NT2/D1 (cell line): ENCODE measurements around the gene IL6ST.
"Not testable (repeated sequence)": the region's sequence is repeated elsewhere in the genome, so short reads cannot be mapped to it uniquely, and the experiment has no call there.

Experiments
- YY1 ChIP-seq: IDR thresholded peaks from 2 replicates; pipeline ENCODE4 v1.6.1; 2011; ENCODE audit not compliant: insufficient read length, insufficient read depth
- ZNF274 ChIP-seq: IDR thresholded peaks from 2 replicates; pipeline ENCODE4 v1.6.1; 2011; ENCODE audit warnings: mild to moderate bottlenecking, low read depth, low read length

DNA sequence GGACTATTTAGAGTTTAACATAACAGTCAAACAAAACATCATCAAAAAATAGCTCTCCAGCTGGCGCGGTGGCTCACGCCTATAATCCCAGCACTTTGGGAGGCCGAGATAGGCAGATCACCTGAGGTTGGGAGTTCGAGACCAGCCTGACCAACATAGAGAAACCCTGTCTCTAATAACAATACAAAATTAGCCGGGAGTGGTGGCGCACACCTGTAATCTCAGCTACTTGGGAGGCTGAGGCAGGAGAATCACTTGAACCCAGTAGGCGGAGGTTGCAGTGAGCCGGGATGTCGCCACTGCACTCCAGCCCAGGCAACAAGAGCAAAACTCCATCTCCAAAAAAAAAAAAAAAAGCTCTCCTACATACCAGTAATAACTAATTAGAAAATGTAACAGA lies 6.3 kb downstream of the IL6ST start:
- TF ChIP-seq YY1, ZNF274: not testable (repeated sequence)
